ENCODE results near the gene ZC3H11A. TPM values are rescaled to one million over a fixed set of nuclear protein-coding genes. Genes with fewer than 3 reads are reported as not detected.
"Not testable (repeated sequence)": the region's sequence is repeated elsewhere in the genome, so short reads cannot be mapped to it uniquely, and the experiment has no call there.

The ZC3H11A gene
- total RNA-seq, 4 donors from 2014 or later, result 73.2 to 85.6 (median 81.3) TPM

DNA sequence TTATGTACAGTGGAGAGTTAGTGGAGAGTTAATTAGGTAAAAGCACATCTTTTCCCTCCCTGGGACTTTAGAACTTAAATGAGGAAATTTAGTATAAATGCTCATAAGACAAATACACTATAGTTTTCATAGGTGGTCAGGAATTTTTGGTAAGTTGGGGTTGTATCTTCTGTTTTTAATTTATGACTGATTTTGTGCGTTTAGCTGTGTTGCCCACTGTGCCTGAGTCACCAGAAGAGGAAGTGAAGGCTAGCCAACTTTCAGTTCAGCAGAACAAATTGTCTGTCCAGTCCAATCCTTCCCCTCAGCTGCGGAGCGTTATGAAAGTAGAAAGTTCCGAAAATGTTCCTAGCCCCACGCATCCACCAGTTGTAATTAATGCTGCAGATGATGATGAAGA, 33.8 kb downstream of the ZC3H11A start:
- WGBS, result 62% methylated on average over 5 of the region's 5 CpGs
- not testable (repeated sequence) for H3K4me3 ChIP-seq

DNA sequence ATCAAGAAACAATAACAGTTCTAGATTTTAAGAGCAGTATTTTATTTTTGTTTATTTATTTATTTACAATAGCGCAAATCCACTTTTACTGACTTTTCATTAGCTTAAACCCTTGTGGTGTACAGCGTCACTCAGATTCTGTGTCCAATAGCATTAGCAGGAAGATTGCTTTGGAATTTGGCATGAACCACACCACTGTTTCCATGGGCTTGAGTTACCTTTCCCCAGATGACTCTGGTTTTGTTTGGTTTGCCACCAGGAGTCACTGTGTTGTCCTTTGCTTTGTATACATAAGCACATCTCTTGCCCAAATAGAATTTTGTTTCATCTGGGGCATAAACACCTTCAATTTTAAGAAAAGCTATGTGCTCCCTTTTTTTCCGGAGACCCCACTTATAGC, 40.1 kb downstream of the ZC3H11A start:
- Histone ChIP-seq H3K27ac (replicated peaks in 1 of 4) (no peak overlapping the region), H3K27me3 (no peaks in the 10 kb centered on the region), H3K36me3 (peaks cover 74 to 100% (median 94%) of the 10 kb centered on the region in 4 donors), H3K9me3 (no peaks in the 10 kb centered on the region), H3K4me1 (peaks cover 0 to 11% (median 5%) of the 10 kb centered on the region in 4 donors), H3K4me3 (no peak overlapping the region)
- WGBS, result 94% methylated on average over 3 of the region's 3 CpGs
- DNase-seq (ENCODE audit: extremely low spot score), result no peak
- intact Hi-C loops (cut with DNase I), result no loop called here
- no peak for TF ChIP-seq POLR2AphosphoS5 (IDR thresholded peaks at IDR 0.05)
- no peak for TF ChIP-seq EP300 (IDR thresholded peaks at IDR 0.05)
- TF ChIP-seq POLR2A (IDR thresholded peaks at IDR 0.05; ENCODE audit: low read depth), result no peak
- TF ChIP-seq CTCF (IDR thresholded peaks at IDR 0.05), result no peak

More for the DNA sequence above, 33.8 kb downstream of the ZC3H11A start:
- intact Hi-C loops (cut with DNase I); DNase-seq (ENCODE audit: extremely low spot score); H3K9me3 ChIP-seq; H3K27me3 ChIP-seq: not testable (repeated sequence)
- H3K27ac ChIP-seq (replicated peaks in 1 of 4), result peak overlapping the region in 2 of 4 donors; percentile 20 to 25
- peaks cover 54 to 87% (median 77%) of the 10 kb centered on the region in 4 donors for H3K36me3 ChIP-seq
- peak in 1 of 2 donors; percentile 24 for TF ChIP-seq POLR2AphosphoS5 (IDR thresholded peaks at IDR 0.05)
- peaks cover 0 to 10% (median 5%) of the 10 kb centered on the region in 4 donors for H3K4me1 ChIP-seq

DNA sequence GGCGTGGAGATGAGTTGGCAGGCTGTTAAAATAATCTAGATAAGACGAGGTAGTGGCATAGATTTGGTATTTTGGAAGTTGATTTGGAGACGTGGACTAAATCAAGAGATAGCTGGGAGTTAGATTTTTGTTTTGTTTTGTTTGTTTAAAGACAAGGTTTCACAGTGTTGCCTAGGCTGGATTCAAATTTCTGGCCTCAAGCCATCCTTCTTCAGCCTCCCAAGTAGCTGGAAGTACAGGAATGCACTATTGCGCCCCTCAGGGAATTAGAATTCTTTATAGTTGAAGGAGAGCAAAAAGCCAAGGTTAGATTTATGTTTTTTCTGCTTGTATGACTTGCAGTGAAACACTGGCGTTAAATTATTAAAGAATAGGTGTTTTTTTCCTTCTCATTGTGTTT, 43.7 kb downstream of the ZC3H11A start:
- Histone ChIP-seq H3K27ac (replicated peaks in 1 of 4) (no peak overlapping the region), H3K4me3 (no peak overlapping the region), H3K36me3 (peaks cover 53 to 97% (median 87%) of the 10 kb centered on the region in 4 donors), H3K9me3 (no peaks in the 10 kb centered on the region), H3K27me3 (no peaks in the 10 kb centered on the region), H3K4me1 (peaks cover 0 to 11% (median 5%) of the 10 kb centered on the region in 4 donors)
- no peak for TF ChIP-seq POLR2A (IDR thresholded peaks at IDR 0.05; ENCODE audit: low read depth)
- no peak for TF ChIP-seq EP300 (IDR thresholded peaks at IDR 0.05)
- no peak for TF ChIP-seq POLR2AphosphoS5 (IDR thresholded peaks at IDR 0.05)
- TF ChIP-seq CTCF (IDR thresholded peaks at IDR 0.05), result no peak
- 51% methylated on average over 5 of the region's 5 CpGs for WGBS
- no peak for DNase-seq (ENCODE audit: extremely low spot score)
- intact Hi-C loops (cut with DNase I), result no loop called here

DNA sequence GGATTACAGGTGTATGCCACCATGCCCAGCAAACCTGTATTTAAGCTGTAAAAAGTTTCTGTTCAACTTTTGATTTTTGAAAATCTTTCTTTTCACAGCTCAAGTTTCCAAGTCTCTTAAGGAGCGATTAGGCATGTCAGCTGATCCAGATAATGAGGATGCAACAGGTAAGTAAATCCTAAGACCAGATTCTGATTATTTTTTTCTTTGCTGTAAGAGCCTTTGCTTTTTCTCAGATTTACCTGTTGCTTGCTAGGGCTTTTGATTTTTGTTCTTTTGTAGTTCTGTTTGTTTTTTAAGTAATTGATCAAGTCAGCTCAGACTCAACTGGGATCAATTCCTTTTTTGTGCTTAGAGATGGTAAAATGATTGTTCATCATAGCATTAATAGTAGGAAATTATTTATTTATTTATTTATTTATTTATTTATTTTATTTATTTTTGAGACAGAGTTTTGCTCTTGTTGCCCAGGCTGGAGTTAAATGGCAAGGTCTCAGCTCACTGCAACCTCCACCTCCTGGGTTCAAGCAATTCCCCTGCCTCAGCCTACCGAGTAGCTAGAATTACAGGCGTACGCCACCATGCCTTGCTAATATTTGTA, 44.9 kb downstream of the ZC3H11A start:
- H3K36me3 ChIP-seq, result peaks cover 41 to 97% (median 87%) of the 10 kb centered on the region in 4 donors
- no peaks in the 10 kb centered on the region for H3K27me3 ChIP-seq
- intact Hi-C loops (cut with DNase I), result no loop called here
- H3K4me3 ChIP-seq, result no peak overlapping the region
- no peak overlapping the region for H3K27ac ChIP-seq (replicated peaks in 1 of 4)
- DNase-seq (ENCODE audit: extremely low spot score), result no peak
- no peaks in the 10 kb centered on the region for H3K9me3 ChIP-seq
- TF ChIP-seq POLR2A (IDR thresholded peaks at IDR 0.05; ENCODE audit: low read depth), result no peak
- TF ChIP-seq EP300 (IDR thresholded peaks at IDR 0.05), result no peak
- no peak for TF ChIP-seq POLR2AphosphoS5 (IDR thresholded peaks at IDR 0.05)
- TF ChIP-seq CTCF (IDR thresholded peaks at IDR 0.05), result no peak
- WGBS, result 98% methylated on average over 4 of the region's 4 CpGs
- H3K4me1 ChIP-seq, result peaks cover 0 to 11% (median 5%) of the 10 kb centered on the region in 4 donors

- Histone ChIP-seq H3K27me3 (no peaks in the 10 kb centered on the region), H3K4me1 (peaks cover 0 to 11% (median 5%) of the 10 kb centered on the region in 4 donors), H3K9me3 (no peaks in the 10 kb centered on the region), H3K36me3 (peaks cover 39 to 90% (median 83%) of the 10 kb centered on the region in 4 donors), H3K4me3 (no peak overlapping the region), H3K27ac (replicated peaks in 1 of 4) (no peak overlapping the region)
- TF ChIP-seq POLR2AphosphoS5 (IDR thresholded peaks at IDR 0.05) (no peak), EP300 (IDR thresholded peaks at IDR 0.05) (no peak), CTCF (IDR thresholded peaks at IDR 0.05) (no peak), POLR2A (IDR thresholded peaks at IDR 0.05; ENCODE audit: low read depth) (no peak)
- 74% methylated on average over 2 of the region's 2 CpGs for WGBS
- intact Hi-C loops (cut with DNase I), result no loop called here
- DNase-seq (ENCODE audit: extremely low spot score), result no peak
Observed at GRCh38 chr1:203842559-203842876, 47.1 kb downstream of the ZC3H11A start.
